GM13977 (cell line): ENCODE data around the gene COL4A1.

ENCODE experiments used
- DNase-seq: peaks from one replicate; pipeline ENCODE4 v3.0.0; 2012; ENCODE audit warnings: low spot score
- in situ Hi-C: fragments of 300-500 bp; cut with MboI; formaldehyde crosslinking; loops from one replicate; pipeline ENCODE4 v1.12.0; 2022; ENCODE audit warnings: low sequenced_read_pairs, low pct_unique_long_range_greater_than_20kb, mixed read lengths, inconsistent platforms; ENCODE audit not compliant: unreplicated experiment
- TF ChIP-seq, protein P1 (sequence below): IDR thresholded peaks from 2 replicates; pipeline ENCODE4 v1.5.1; 2012; ENCODE audit warnings: mild to moderate bottlenecking, control low read depth; ENCODE audit not compliant: insufficient read depth; ENCODE audit errors: extremely low read depth, missing control alignments

Gene COL4A1

DNA sequence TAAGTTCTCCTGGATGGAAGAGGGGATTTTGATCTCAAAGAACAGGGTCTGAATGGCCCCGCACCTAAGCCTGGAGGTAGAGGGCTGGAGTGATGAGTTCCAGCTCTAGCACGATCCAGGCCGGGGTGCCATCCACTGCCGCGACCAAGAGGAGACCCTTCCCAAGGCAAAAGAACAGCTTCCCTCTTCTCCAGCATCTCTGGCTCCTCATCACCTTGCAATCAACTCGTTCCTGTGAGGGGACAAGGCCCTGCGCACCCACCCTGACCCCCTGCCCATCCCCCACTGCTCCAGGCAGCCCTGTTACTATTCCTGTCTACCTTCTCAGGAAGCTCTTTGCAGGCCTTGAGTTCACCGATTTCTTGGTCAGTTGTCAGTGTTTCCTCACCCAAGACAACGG is 17.8 kb downstream of the COL4A1 start:
- in situ Hi-C loops: no loop called here
- DNase-seq: no peak
- TF ChIP-seq, protein P1, sequence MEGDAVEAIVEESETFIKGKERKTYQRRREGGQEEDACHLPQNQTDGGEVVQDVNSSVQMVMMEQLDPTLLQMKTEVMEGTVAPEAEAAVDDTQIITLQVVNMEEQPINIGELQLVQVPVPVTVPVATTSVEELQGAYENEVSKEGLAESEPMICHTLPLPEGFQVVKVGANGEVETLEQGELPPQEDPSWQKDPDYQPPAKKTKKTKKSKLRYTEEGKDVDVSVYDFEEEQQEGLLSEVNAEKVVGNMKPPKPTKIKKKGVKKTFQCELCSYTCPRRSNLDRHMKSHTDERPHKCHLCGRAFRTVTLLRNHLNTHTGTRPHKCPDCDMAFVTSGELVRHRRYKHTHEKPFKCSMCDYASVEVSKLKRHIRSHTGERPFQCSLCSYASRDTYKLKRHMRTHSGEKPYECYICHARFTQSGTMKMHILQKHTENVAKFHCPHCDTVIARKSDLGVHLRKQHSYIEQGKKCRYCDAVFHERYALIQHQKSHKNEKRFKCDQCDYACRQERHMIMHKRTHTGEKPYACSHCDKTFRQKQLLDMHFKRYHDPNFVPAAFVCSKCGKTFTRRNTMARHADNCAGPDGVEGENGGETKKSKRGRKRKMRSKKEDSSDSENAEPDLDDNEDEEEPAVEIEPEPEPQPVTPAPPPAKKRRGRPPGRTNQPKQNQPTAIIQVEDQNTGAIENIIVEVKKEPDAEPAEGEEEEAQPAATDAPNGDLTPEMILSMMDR: no peak

DNA sequence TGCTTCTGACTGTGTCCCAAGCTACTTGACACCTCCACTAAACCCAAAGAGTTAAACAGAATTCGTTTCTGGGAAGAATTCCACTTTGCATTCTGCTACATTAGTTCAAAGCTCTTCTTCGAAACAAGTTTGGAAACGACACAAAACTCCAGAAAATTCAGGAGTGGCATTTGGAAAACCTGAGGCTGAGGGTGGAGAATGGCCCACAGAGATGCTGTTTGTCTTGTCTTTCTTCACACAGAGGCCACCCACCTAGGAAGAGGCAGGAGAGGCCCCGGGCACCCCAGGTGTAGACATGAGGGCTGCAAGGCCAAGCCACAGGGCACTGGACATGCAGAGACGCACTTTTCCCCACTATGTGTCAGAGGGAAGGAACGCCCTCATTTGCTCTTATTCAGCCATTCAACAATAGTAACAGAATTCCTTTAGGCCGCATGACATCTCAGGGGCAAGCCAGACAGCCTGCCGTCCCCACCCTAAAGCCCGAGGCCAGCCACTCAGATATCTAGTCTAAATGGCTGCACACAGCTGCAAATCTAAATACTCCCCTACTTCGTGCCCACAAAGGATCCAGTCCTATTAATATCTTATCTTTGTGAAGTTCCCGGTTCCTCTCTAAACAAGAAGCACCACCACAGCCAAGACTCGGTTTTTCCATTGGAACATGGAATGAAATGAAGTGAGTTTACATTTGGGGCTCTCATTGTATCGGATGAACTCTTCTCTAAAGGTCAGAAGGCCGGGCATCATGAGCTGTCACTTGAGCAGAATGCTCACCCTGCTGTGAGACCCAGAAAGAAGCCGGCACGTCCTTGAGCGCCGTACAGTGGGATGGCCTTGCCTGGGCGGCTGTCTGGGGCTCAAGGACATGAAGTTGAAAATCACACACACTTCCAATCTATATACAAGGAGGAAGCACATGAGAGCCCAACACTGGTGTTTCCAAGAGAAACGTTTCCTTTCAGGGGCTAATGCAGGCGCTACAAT is 19.8 kb downstream of the COL4A1 start:
- TF ChIP-seq, protein P1: no peak
- in situ Hi-C loops: no loop called here
- DNase-seq: no peak

DNA sequence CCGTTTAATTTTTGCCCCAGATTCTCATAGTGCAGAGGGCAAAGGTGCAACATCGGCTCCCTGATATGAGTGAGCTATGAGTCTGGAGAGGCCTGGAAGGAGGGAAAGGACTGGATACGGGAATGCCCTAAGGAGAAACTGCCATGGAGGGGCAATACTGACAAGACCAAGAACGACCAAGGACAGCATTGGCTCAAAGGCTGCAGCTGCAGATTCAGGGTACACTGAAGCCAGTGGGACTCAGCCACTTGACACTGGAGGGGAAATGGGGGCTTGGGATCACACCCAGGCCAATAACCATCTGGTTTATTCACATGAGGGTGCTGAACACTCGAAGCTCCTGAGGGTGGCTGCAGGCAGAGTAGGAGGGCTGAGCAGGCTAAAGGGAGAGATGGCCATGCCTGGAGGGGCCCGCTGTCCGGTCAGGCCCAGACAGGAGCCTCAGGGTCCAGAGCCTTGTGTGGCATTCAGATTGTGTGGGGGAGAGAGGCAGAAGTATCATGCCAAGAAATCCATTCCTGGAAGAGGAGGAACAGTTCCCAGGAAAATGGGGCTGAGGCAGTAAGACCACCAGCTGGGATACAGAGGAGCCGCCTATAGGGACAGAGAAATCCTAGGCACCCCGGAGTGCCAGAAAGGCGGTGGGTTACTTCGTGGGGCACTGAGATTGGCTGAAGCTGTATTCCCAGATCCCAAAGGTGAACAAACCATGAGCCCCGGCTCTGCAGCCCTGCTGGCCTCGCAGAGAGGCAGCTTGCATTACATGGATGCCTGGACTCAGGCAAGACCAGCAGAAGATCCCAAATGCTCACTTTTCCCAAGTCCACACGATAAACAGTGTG is 20.7 kb downstream of the COL4A1 start:
- in situ Hi-C loops: no loop called here
- DNase-seq: no peak
- TF ChIP-seq, protein P1: no peak

DNA sequence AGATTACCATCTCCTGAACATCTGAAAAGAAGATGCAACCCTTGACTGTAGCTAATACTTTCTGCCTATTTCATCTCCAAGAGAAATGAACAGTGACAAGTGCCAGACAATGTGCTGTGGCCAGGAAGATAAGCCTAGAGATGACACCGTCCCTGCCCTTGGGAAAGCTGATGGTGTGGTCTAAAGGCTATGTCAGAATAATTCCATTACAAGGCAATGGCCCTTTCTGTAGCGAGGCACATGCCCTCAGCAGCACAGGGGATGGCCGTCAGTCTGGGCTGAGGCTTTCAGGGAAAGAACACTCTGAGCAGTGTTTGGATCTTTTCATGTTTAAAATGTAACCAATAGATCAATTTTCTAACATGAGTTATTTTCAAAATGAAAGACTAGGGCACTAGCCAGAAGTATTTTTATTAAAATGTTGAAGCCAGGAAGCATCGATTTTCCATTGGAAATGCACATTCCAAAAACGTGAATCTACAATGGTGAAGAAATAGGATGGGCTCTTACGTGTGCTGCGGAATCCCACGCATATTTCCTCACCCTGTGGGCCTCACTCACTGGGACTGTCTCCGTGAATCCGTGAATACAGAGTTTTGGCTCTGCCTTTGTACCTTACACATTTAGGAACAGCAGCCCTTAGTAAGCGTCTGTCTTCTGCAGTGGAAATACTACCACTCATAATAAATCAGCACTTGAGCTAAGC is 22.0 kb downstream of the COL4A1 start:
- in situ Hi-C loops: no loop called here
- TF ChIP-seq, protein P1: no peak
- DNase-seq: no peak

DNA sequence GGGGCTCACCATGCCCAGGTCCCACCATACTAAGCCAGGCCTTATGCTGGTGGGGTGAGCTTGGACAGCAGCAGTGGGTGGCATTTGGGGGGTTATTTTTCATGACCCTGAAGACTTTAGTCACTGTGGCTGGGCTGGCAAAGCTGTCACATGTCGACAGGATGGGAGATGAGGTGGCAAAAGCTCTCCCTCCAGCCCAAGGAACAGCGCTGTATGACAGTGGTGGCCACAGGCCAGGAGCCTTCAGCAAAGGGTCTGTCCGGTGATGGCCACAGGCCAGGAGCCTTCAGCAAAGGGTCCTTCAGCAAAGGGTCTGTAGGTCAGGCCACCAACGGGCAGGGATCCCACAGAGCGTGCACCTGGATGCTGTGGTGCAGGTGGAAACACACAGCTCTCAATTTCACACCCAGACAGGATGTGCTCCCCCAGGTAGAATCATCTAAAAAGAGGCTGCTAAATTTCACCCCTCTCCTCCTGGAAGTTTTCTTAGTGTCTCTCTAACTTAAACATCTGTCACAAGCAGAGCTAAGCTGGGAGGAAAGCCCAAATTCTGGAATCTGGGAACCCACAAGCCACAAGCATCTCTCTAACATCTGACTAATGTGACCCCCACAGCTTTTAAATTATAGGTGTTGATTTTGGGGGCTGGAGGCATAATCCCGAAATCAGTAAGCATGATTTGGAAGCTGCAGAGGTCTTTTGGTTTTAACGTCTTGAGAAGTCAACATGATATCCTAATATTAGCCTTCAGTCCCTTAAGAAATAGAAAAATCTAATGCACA is 23.0 kb downstream of the COL4A1 start:
- TF ChIP-seq, protein P1: no peak
- in situ Hi-C loops: no loop called here
- DNase-seq: no peak
